Measurements from ENCODE around the gene FMN2.

FMN2 gene

DNA sequence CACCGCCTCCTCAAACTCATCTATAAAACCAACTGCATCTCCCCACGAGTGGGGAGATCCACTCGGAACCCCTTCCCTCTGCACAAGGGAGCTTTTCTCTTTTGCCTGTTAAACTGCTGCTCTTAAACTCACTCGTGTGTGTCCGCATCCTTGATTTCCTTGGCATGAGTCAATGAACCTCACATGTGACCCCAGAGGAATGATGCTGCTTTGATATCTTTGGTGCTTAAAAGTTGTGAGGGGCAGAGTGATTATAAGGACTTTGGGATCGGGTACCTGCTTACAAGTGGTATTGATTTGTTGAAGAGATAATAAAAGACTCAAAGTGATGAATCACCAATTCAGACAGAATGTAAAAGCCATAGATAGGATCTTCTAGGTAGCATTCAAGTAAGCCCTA, 394.9 kb downstream of the FMN2 start:
- Histone ChIP-seq H3K27ac (no peak overlapping the region), H3K4me3 (no peak overlapping the region), H3K36me3 (no peaks in the 10 kb centered on the region), H4K20me1 (no peaks in the 10 kb centered on the region), H3K27me3 (no peaks in the 10 kb centered on the region), H3K4me1 (0 out of 20 replicates have a peak, but pooled peaks cover 0 to 4% (median 0%) of the 10 kb centered on the region in 10 experiments), H3K9ac (no peak overlapping the region), H3K4me2 (no peak overlapping the region), H3K9me3 (replicated peaks in 1 of 11) (0 out of 22 replicates have a peak, but pooled peaks cover 0 to under 1% (median 0%) of the 10 kb centered on the region in 11 experiments)
- TF ChIP-seq Cebpa-rat (IDR thresholded peaks at IDR 0.05), result no peak

GRCh38 chr1:240487493-240487892, 395.8 kb downstream of the FMN2 start:
- no peak overlapping the region for H3K9ac ChIP-seq
- no peaks in the 10 kb centered on the region for H3K27me3 ChIP-seq
- H3K4me2 ChIP-seq, result no peak overlapping the region
- H3K27ac ChIP-seq, result no peak overlapping the region
- no peaks in the 10 kb centered on the region for H3K36me3 ChIP-seq
- no peaks in the 10 kb centered on the region for H4K20me1 ChIP-seq
- H3K9me3 ChIP-seq (replicated peaks in 1 of 11), result peaks cover 2 to 7% (median 4%) of the 10 kb centered on the region in 11 experiments; a peak in 20 of 22 replicates
- TF ChIP-seq Cebpa-rat (IDR thresholded peaks at IDR 0.05), result no peak
- H3K4me3 ChIP-seq, result no peak overlapping the region
- H3K4me1 ChIP-seq, result 0 out of 20 replicates have a peak, but pooled peaks cover 0 to 4% (median 0%) of the 10 kb centered on the region in 10 experiments

- Histone ChIP-seq H3K4me2 (no peak overlapping the region), H3K9ac (no peak overlapping the region), H3K36me3 (no peaks in the 10 kb centered on the region), H4K20me1 (no peaks in the 10 kb centered on the region), H3K4me1 (0 out of 20 replicates have a peak, but pooled peaks cover 0 to 4% (median 0%) of the 10 kb centered on the region in 10 experiments), H3K4me3 (no peak overlapping the region), H3K27me3 (no peaks in the 10 kb centered on the region), H3K9me3 (replicated peaks in 1 of 11) (peaks cover 12 to 23% (median 19%) of the 10 kb centered on the region in 11 experiments), H3K27ac (no peak overlapping the region)
- no peak for TF ChIP-seq Cebpa-rat (IDR thresholded peaks at IDR 0.05)
Measured at GRCh38 chr1:240491156-240491555, 399.5 kb downstream of the FMN2 start.

- Histone ChIP-seq H3K27me3 (no peaks in the 10 kb centered on the region), H3K27ac (no peak overlapping the region), H3K4me2 (no peak overlapping the region), H3K36me3 (no peaks in the 10 kb centered on the region), H3K4me3 (no peak overlapping the region), H4K20me1 (no peaks in the 10 kb centered on the region), H3K4me1 (0 out of 20 replicates have a peak, but pooled peaks cover 0 to under 1% (median 0%) of the 10 kb centered on the region in 10 experiments), H3K9ac (no peak overlapping the region), H3K9me3 (replicated peaks in 1 of 11) (peaks cover 12 to 23% (median 19%) of the 10 kb centered on the region in 11 experiments)
- TF ChIP-seq Cebpa-rat (IDR thresholded peaks at IDR 0.05), result no peak
Measured at GRCh38 chr1:240491796-240492195, 400.1 kb downstream of the FMN2 start.

- no peaks in the 10 kb centered on the region for H4K20me1 ChIP-seq
- H3K4me3 ChIP-seq, result no peak overlapping the region
- TF ChIP-seq Cebpa-rat (IDR thresholded peaks at IDR 0.05), result no peak
- H3K4me1 ChIP-seq, result peaks cover 2 to 9% (median 7%) of the 10 kb centered on the region in 10 experiments; a peak in 19 of 20 replicates
- H3K36me3 ChIP-seq, result no peaks in the 10 kb centered on the region
- H3K27ac ChIP-seq, result no peak overlapping the region
- no peaks in the 10 kb centered on the region for H3K27me3 ChIP-seq
- H3K9me3 ChIP-seq (replicated peaks in 1 of 11), result peaks cover 12 to 23% (median 19%) of the 10 kb centered on the region in 11 experiments
- H3K9ac ChIP-seq, result no peak overlapping the region
- H3K4me2 ChIP-seq, result no peak overlapping the region
Measured at GRCh38 chr1:240492832-240493440, 401.3 kb downstream of the FMN2 start.

GRCh38 chr1:240495601-240496000, 403.9 kb downstream of the FMN2 start:
- H3K4me2 ChIP-seq, result no peak overlapping the region
- H3K9me3 ChIP-seq (replicated peaks in 1 of 11), result peaks cover 12 to 36% (median 23%) of the 10 kb centered on the region in 11 experiments
- H3K9ac ChIP-seq, result no peak overlapping the region
- no peaks in the 10 kb centered on the region for H3K36me3 ChIP-seq
- H3K27me3 ChIP-seq, result no peaks in the 10 kb centered on the region
- no peak overlapping the region for H3K4me3 ChIP-seq
- H4K20me1 ChIP-seq, result no peaks in the 10 kb centered on the region
- no peak overlapping the region for H3K27ac ChIP-seq
- H3K4me1 ChIP-seq, result peaks cover 20 to 27% (median 23%) of the 10 kb centered on the region in 10 experiments
- no peak for TF ChIP-seq Cebpa-rat (IDR thresholded peaks at IDR 0.05)

- no peak overlapping the region for H3K9ac ChIP-seq
- no peaks in the 10 kb centered on the region for H3K27me3 ChIP-seq
- H4K20me1 ChIP-seq, result no peaks in the 10 kb centered on the region
- no peak overlapping the region for H3K27ac ChIP-seq
- no peak overlapping the region for H3K4me2 ChIP-seq
- H3K4me3 ChIP-seq, result no peak overlapping the region
- no peak for TF ChIP-seq Cebpa-rat (IDR thresholded peaks at IDR 0.05)
- peaks cover 12 to 44% (median 29%) of the 10 kb centered on the region in 11 experiments for H3K9me3 ChIP-seq (replicated peaks in 1 of 11)
- peaks cover 20 to 27% (median 23%) of the 10 kb centered on the region in 10 experiments for H3K4me1 ChIP-seq
- no peaks in the 10 kb centered on the region for H3K36me3 ChIP-seq
Measured at GRCh38 chr1:240496356-240496755, 404.7 kb downstream of the FMN2 start.

DNA sequence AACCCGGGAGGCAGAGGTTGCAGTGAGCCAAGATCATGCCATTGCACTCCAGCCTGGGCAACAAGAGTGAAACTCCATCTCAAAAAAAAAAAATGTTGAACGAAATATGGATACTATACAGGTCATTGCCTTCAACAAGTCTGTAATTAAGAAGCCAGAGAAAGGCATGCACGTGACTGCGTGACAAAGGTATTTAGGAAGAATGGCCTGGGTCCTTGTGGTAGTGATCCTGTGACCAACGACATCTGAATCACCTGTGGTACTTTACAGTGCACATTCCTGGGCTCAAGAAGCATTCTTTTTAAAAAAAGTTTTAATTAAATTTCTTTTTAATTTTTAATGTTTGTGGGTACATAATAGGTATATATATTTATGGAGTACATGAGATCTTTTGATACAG, 405.3 kb downstream of the FMN2 start:
- no peak for TF ChIP-seq Cebpa-rat (IDR thresholded peaks at IDR 0.05)
- no peak overlapping the region for H3K27ac ChIP-seq
- peaks cover 12 to 48% (median 35%) of the 10 kb centered on the region in 11 experiments for H3K9me3 ChIP-seq (replicated peaks in 1 of 11)
- H3K9ac ChIP-seq, result no peak overlapping the region
- no peaks in the 10 kb centered on the region; a peak in 1 of 22 replicates for H3K36me3 ChIP-seq
- peaks cover 20 to 29% (median 24%) of the 10 kb centered on the region in 10 experiments for H3K4me1 ChIP-seq
- H3K4me2 ChIP-seq, result peak overlapping the region in 3 of 11 experiments; percentile 47 to 66 (median 62); a peak in 2 of 22 replicates
- H4K20me1 ChIP-seq, result no peaks in the 10 kb centered on the region
- no peaks in the 10 kb centered on the region for H3K27me3 ChIP-seq
- H3K4me3 ChIP-seq, result no peak overlapping the region

DNA sequence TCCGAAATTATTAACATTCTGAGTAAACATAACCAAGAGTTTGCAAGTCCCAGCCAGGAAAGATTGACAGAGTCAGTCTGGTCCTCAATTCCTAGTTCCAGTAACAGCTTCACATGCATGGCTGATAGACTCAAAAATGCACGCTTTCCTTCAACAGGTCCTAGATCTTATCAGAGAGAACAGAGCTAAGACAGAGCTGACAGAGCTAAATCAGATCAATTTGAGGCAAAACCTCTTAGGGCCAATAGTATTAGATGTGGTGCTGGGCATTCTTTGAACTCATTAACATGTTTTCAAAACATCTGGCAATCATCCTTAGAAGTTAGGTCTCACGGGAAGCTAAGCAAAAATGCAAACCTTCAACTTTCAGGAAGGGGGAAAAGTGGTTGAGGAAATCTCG, 406.2 kb downstream of the FMN2 start:
- peaks cover 6 to 48% (median 31%) of the 10 kb centered on the region in 11 experiments for H3K9me3 ChIP-seq (replicated peaks in 1 of 11)
- H3K9ac ChIP-seq, result no peak overlapping the region
- no peaks in the 10 kb centered on the region for H4K20me1 ChIP-seq
- H3K36me3 ChIP-seq, result no peaks in the 10 kb centered on the region; a peak in 1 of 22 replicates
- H3K4me2 ChIP-seq, result peak overlapping the region; percentile 39 to 74 (median 60); a peak in 21 of 22 replicates
- no peak for TF ChIP-seq Cebpa-rat (IDR thresholded peaks at IDR 0.05)
- peaks cover 20 to 39% (median 30%) of the 10 kb centered on the region in 10 experiments for H3K4me1 ChIP-seq
- peak overlapping the region in 2 of 11 experiments; percentile 30 to 55; a peak in 1 of 22 replicates for H3K27ac ChIP-seq
- H3K4me3 ChIP-seq, result no peak overlapping the region
- no peaks in the 10 kb centered on the region for H3K27me3 ChIP-seq

Measured in BLaER1 treated with 17β-estradiol and CSF1 and Interleukin-3, amounts not matched to agents 10 nM and 100 nM (cell line).